Activated naive CD4-positive, alpha-beta T cell treated with anti-CD3 and anti-CD28 coated beads, Interleukin-2, amount 50 U/mL, for 72 hours (primary cell): ENCODE measurements around the gene POU2F1. TPM values are rescaled to one million over a fixed set of nuclear protein-coding genes. Genes with fewer than 3 reads are reported as not detected.

ENCODE experiments used
- ATAC-seq, 2 donors: fragments of 150-1000 bp; cut with Tn5 transposase; 2 replicates each; pipeline ENCODE4 v1.10.0; 2021; ENCODE audit warnings: mild to moderate bottlenecking in 2 of 2, moderate library complexity in 2 of 2
- DNase-seq, 2 donors: peaks; one replicate each; pipeline ENCODE4 v3.0.0; 2021 to 2022; ENCODE audit warnings: low spot score in 2 of 2
- H3K27ac Mint-ChIP-seq, 2 donors: one replicate each; pipeline ENCODE4 v1.8.0; 2022; ENCODE audit warnings: mild to moderate bottlenecking in 2 of 2, mixed read lengths in 2 of 2
- H3K36me3 Mint-ChIP-seq, 2 donors: one replicate each; pipeline ENCODE4 v1.8.0; 2022; ENCODE audit warnings: mixed read lengths in 2 of 2
- H3K9me3 Mint-ChIP-seq, 2 donors: one replicate each; pipeline ENCODE4 v1.8.0; 2022; ENCODE audit warnings: mixed read lengths in 2 of 2
- total RNA-seq, 2 donors: library from RNA; stranded (reverse); gene quantifications; one replicate each; pipeline ENCODE4 v1.2.3, GENCODE V29; 2022

The POU2F1 gene
- total RNA-seq: 10 to 100 TPM; 32.0 to 32.1 TPM

DNA sequence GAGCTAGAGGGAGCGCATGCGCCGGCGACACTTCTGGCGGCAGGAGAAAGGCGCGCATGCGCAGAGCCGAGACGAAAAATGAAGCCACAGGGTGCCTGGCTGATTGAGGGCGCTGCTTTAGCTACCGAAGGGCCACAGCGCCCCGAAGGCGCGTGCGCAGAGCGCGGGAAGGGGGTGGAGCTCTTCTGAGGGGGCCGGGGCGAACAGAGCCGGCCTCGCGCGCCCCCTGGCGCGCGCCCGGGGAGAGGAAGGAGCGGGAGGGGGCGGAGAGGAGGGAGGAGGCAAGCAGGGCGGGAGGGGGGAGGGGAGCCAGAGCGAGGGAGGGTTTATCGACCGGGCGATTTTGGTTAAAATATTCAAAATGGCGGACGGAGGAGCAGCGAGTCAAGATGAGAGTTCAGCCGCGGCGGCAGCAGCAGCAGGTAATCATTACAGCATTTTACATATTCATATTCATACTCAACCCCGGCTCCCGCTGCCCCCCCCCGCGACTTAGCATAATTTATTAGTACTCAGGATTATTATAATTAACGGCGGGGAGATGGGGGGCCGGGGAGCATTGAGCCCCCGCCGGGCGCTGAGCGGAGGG lies at the start of gene POU2F1:
POU2F1 (plus strand) TSS at position 350 of the 589 bp plus-strand sequence; CDS start at position 362, 12 bp downstream.
- Mint-ChIP-seq H3K27ac (peak within 1 kb of the TSS; percentile 95 to 98), H3K9me3 (no peaks in the 10 kb centered on the region), H3K36me3 (peaks cover 6 to 11% of the 10 kb centered on the region in 2 donors)
- ATAC-seq (peak; percentile 69 to 81), DNase-seq (peak; percentile 96 to 99)

DNA sequence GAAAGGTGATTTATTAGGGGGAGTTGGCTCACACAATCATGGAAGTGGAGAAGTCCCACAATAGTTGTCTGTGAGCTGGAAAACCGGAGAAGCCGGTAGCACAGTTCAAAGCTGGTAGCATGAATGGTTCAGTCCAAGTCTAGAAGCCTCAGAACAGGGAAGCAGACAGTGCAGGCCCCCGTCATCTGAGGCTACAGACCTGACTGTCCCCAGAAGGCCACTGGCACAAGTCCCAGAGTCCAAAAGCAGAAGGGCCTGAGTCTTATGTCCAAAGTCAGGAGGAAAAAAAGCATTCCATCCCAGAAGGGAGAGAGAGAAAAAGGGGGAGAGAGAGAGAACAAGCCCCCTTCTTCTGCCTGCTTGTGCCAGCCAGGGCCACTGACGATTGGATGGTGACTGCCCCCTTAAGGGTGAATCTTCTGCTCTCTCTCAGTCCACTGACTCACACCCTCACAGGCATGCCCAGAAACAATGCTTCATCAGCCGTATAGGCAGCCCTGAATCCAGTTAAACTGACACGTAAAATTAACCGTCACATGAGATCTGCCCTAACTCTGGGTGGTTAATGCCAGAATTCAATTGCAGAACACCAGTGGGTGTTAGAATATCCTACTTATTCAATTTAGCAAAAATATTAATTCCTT lies 49.3 kb upstream of the POU2F1 start:
- ATAC-seq (no peak), DNase-seq (no peak)
- H3K9me3 Mint-ChIP-seq: no peaks in the 10 kb centered on the region
- H3K36me3 Mint-ChIP-seq: no peaks in the 10 kb centered on the region
- H3K27ac Mint-ChIP-seq: no peak overlapping the region

DNA sequence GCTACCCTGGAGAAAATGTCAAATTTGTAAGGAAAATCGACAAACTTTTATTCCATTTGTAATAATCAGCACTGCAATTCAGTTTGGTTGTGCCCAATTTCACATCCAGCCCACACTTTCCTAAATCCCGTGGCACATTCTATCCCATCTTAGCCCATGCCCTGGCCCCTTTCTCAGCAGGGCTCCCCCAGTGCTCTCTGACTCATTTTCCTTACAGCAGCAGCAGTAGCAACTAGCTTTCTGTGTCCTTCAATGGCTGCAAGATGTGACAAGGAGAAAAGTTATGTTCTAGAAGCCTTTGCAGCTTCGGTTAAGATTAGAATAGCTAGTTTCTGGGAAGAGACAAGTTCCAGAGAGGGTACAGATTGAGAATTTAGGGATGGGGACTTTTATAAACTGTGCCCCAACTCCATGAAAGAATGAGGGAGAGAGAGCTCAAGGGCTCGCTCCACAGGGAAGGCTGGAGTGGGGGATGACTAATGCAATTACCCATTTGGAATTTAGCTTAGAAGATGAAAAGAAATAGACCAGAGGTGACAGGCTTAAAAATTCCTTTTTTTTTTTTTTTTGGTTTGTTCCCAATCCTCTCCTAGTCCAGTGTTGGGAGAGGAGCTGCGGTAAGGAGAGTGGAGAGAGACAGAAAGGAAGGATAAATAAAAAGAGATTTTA lies 47.0 kb upstream of the POU2F1 start:
- ATAC-seq (no peak), DNase-seq (no peak)
- Mint-ChIP-seq H3K27ac (no peak overlapping the region), H3K9me3 (no peaks in the 10 kb centered on the region), H3K36me3 (no peaks in the 10 kb centered on the region)

DNA sequence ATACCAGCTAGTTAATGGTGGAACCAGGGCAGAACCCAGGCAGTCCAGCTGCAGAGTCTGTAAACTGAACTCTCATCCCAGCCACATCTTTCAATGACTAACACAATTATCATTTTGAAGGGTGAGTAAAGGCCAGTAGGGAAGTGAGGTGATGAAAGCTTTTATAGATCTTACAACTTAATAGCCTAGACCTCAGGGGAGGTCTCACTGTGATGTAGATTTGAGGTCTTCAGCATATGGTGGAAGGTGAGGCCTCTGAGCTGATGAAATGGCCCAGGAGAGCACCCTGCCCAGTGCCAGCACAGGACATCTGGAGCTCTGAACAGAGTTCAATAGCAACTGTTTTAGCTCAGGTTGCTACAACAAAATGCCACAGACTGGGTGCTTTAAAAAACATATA lies 44.8 kb upstream of the POU2F1 start:
- no peak for DNase-seq
- Mint-ChIP-seq H3K9me3 (no peaks in the 10 kb centered on the region), H3K36me3 (no peaks in the 10 kb centered on the region), H3K27ac (no peak overlapping the region)
- ATAC-seq: no peak

DNA sequence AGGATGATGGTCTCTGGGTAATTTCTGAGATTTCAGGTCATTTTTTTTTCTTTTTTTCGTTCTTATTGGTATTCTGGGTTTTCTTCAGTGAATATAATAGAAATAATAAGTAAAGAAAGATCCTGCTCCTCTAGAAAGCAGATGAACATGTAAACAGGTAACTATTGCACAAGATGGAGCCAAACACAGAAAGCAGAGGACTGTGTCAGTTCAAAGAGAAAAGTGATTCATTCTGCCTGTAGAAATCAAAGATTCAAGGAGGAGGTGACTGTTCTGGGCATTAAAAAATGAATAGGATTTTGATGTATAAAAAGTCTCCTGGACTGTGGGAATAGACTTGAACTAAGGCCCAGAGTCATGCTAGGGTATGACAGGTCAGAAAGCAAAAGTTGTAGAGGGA lies 41.9 kb upstream of the POU2F1 start:
- DNase-seq (no peak), ATAC-seq (no peak)
- H3K27ac Mint-ChIP-seq: no peak overlapping the region
- no peaks in the 10 kb centered on the region for H3K36me3 Mint-ChIP-seq
- no peaks in the 10 kb centered on the region for H3K9me3 Mint-ChIP-seq

DNA sequence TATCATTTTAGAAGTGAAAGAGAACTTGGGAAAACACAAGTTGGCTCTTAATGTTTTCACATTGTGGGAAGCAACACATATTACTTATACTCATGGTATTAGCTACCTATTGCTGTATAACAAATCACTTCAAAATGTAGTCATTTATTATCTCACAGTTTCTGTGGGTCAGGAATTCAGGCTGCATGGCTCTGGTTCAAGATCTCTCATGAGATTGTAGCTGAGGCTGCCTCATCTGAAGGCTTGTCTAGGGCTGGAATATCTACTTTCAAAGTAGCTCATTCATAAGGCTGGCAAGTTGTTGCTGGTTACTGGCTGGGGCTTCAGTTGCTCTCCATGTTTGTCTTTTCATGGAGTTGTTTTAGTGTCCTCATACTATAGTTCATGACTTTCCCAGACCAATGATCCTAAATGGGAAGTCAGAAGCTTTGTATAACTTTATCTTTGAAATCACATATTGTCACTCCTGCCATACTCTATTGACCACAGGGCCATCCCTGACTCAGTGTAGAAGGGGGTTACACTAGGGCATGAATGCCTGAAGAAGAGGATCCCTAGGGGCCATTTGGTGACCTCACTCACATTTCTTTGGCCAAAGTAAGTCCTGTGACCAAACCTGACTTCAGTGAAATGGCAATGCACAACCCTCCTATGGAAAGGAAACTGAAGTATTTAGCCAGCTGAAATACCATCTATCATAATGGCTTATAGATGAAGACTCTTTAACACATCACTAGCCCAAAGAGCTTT lies 37.9 kb upstream of the POU2F1 start:
- H3K36me3 Mint-ChIP-seq: no peaks in the 10 kb centered on the region
- no peak overlapping the region for H3K27ac Mint-ChIP-seq
- ATAC-seq (no peak), DNase-seq (no peak)
- no peaks in the 10 kb centered on the region for H3K9me3 Mint-ChIP-seq

DNA sequence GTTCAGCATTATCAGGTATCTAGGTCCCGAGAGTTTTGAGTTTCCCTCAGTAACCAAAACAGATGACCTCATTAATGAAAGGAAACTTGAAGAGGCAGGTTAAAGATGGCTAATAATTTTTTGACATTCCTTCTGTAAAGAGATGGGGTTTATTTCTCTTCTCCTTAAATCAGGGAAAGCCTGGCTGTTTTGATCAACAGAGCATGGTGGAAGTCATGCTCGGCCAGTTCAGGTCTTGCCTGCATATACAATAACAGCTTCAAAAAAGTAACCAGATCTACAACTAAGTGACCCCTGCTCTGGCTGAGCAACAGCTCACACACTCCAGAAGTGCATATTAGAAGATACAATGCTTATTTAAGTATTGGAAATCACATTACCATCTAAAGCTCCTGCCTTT lies 36.6 kb upstream of the POU2F1 start:
- ATAC-seq (no peak), DNase-seq (no peak)
- Mint-ChIP-seq H3K36me3 (no peaks in the 10 kb centered on the region), H3K27ac (no peak overlapping the region), H3K9me3 (no peaks in the 10 kb centered on the region)

DNA sequence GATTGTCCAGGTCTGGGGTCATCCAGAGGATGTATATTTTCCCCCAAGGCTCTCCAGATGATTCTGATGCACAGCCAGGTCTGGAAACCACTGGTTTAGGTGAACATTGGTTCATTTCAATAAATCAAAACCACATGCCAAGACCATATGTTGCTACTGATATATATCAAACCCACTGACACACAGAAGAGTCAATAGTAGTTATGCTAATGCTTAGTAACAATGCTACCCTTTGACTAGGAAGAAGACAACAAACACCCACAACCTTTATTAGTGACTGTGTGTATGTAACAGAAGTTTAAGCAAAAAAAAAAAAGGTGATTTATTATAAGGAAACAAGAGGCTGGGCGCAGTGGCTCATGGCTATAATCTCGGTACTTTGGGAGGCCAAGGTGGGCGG lies 35.6 kb upstream of the POU2F1 start:
- DNase-seq: no peak
- no peaks in the 10 kb centered on the region for H3K36me3 Mint-ChIP-seq
- peaks cover 0 to 3% of the 10 kb centered on the region in 2 donors for H3K9me3 Mint-ChIP-seq
- no peak overlapping the region for H3K27ac Mint-ChIP-seq
- ATAC-seq: peak in 1 of 2 donors; percentile 66

DNA sequence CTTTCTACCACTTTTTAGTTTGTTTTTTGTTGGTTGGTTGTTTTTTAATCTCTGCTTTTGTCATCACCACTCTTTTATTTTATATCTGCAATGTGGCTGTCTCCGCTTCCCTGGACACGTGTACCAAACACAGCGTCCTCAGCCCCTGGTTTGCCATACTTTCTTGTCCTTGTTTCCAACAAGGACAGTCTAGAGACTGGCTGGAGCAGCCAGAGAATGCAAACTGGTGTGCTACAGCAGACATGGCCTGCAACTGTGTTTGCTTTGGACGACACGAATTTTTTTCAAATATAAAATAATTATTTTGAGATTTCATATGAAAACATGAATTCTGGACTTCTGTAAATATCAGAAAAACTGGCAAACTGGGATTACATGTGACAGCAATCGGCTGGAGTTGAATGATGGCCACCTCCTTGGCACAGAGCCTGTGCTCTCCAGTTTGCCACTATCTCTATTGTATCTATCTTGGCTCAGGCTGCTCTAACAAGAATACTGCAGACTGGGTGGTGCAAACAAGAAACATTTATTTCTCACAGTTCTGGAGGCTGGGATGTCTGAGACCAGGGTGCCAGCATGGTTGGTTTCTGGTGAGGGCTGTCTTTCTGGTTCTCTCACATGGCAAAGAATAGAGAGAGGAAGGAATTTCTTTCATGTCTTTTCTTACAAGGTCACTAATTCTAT lies 34.6 kb upstream of the POU2F1 start:
- ATAC-seq (no peak), DNase-seq (no peak)
- H3K36me3 Mint-ChIP-seq: no peaks in the 10 kb centered on the region
- peaks cover 0 to 3% of the 10 kb centered on the region in 2 donors for H3K9me3 Mint-ChIP-seq
- no peak overlapping the region for H3K27ac Mint-ChIP-seq

DNA sequence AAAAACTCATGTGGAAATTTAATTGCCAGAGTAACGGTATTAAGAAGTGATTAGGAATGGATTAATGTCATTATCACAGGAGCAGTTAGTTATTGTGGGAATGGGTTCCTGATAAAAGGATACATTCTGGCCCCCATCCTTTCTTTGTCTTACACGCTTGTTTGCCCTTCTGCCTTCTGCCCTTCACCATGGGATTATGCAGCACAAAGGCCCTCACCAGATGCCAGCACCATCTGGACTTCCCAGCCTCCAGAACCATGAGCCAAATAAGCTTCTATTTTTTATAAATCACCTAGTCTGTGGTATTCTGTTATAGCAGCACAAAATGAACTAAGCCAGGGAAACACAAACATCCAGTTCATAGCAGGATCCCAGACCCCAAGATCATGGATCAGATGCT lies 33.9 kb upstream of the POU2F1 start:
- Mint-ChIP-seq H3K36me3 (no peaks in the 10 kb centered on the region), H3K27ac (no peak overlapping the region), H3K9me3 (peaks cover 0 to 3% of the 10 kb centered on the region in 2 donors)
- no peak for DNase-seq
- ATAC-seq: no peak

DNA sequence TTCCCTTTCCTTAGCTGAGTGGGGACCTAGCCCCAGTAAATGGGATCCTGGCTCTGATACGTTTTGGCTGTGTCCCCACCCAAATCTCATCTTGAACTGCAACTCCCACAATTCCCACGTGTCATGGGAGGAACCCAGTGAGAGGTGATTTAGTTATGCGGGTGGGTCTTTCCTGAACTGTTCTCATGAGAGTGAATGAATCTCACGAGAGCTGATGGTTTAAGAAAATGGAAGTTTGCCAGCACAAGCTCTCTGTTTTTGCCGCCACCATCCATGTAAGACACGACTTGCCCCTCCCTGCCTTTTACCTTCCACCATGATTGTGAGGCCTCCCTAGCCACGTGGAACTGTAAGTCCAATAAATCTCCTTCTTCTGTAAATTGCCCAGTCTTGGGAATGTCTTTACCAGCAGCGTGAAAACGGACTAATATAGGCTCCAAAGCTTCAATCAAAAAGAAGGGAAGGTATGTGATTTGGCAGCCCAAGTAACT lies 29.9 kb upstream of the POU2F1 start:
- ATAC-seq: no peak

DNA sequence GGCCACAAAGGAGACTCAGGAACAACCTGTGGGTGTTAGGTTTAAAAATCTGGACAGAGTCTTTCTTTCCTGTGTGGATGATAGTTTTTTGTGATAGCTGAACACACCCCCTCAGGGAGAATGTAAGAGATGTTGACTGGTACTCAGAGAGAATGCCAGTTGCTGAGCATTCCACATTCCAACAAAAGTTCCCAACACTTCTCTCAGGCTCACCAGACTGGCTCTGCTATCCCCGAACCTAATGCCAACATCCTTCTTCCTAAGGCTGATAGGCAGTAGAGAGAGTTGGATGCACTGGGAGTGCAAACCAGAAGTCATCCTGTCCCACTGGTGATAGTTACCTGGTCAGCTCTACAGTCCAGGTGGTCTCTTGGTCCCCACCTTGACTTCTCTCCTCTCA lies 28.7 kb upstream of the POU2F1 start:
- no peak for DNase-seq
- Mint-ChIP-seq H3K27ac (no peak overlapping the region), H3K9me3 (peaks cover 0 to 8% of the 10 kb centered on the region in 2 donors), H3K36me3 (peaks cover 6% of the 10 kb centered on the region in 2 donors)
- ATAC-seq: no peak

More for the DNA sequence above, 29.9 kb upstream of the POU2F1 start:
- H3K36me3 Mint-ChIP-seq: peaks cover 6% of the 10 kb centered on the region in 2 donors
- no peak for DNase-seq
- no peak overlapping the region for H3K27ac Mint-ChIP-seq
- H3K9me3 Mint-ChIP-seq: peaks cover 0 to 8% of the 10 kb centered on the region in 2 donors

DNA sequence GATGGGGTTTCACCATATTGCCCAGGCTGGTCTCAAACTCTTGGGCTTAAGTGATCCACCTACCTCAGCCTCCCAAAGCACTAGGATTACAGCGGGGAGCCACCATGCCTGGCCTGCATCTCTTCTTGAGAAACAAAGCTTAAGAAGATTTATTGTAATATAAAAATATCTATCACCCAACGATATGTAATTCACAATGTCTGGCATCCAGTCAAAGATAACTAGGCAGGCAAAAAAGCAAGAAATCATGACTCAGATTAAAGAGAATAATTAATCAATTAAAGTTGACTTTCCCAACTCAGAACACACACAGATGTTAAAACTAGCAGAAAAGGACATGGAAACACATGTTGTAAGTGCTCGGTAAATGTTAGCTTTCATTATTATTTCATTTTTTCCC lies 26.5 kb upstream of the POU2F1 start:
- Mint-ChIP-seq H3K9me3 (peaks cover 0 to 8% of the 10 kb centered on the region in 2 donors), H3K36me3 (peaks cover 6% of the 10 kb centered on the region in 2 donors), H3K27ac (no peak overlapping the region)
- DNase-seq (no peak), ATAC-seq (no peak)

DNA sequence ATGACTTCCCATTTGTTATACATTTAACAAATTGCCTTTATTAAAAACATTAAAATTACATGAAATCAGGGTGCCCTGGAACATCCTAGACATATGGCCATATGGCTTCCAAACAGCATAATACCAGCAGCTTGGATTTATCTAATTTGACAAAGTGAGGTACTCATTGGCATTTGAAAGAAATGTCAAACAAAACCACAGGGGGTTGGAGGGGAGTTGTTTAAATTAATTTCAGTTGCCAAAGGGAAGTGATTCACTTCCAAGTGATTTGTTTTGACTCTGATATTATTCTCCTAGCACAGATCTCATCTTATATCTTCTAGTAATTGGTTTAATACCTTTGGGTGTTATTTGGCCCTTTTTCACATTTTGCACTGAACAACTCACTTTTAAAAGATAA lies 24.5 kb upstream of the POU2F1 start:
- H3K27ac Mint-ChIP-seq: no peak overlapping the region
- ATAC-seq: peak; percentile 31 to 45

DNA sequence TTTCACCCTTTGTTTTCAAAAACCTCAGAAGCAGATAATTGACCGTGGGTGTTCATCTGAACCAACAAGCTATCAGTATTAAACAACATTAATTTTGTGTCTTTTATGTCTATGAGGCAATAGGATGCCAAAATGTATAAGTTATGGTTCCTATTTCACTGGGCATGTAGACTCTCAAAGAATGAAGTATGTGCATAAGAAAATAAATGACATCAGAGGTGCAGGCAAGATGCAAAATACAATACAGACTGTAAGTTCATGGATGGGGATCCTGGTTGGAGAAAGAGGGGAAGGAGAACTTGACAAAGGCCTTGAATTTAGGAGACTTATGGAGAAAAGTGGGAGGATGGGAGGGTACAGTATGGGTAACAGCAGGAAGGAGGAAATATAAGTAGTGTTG lies 23.4 kb upstream of the POU2F1 start:
- Mint-ChIP-seq H3K27ac (no peak overlapping the region), H3K9me3 (peaks cover 0 to 5% of the 10 kb centered on the region in 2 donors), H3K36me3 (peaks cover 6% of the 10 kb centered on the region in 2 donors)
- DNase-seq: no peak
- no peak for ATAC-seq

More for the DNA sequence above, 24.5 kb upstream of the POU2F1 start:
- peaks cover 0 to 5% of the 10 kb centered on the region in 2 donors for H3K9me3 Mint-ChIP-seq
- no peak for DNase-seq
- H3K36me3 Mint-ChIP-seq: peaks cover 6% of the 10 kb centered on the region in 2 donors

DNA sequence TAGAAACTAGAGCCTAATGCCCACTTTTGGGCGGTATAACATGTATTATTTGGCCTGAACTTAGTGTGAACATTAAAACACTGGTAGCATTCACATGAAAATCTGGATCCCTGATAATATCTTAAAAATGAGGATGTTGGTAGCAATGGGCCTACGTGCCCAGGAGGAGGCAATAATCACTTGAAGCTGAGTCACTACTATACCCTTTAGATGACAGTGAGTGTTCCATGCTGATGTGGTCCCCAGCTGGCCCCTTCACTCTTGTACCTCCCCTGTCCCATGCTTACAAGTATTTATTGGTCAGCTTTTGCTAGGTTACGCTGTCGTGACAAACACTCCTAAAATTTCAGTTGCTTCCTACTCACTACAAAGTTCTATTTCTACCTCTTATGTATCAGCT lies 23.0 kb upstream of the POU2F1 start:
- no peak for DNase-seq
- ATAC-seq: peak; percentile 40 to 57
- Mint-ChIP-seq H3K36me3 (peaks cover 6% of the 10 kb centered on the region in 2 donors), H3K27ac (no peak overlapping the region), H3K9me3 (peaks cover 0 to 5% of the 10 kb centered on the region in 2 donors)
